H1 (cell line): Measurements from ENCODE around the gene AP1M1.

ENCODE experiments used
- POLR2AphosphoS5 ChIP-seq: IDR thresholded peaks from 2 replicates; pipeline ENCODE4 v1.6.1; 2011; ENCODE audit warnings: low read depth, low read length
- TF ChIP-seq, protein P1 (sequence below), 3 experiments: IDR thresholded peaks; 1 replicate in 2 of 3; 2 replicates in 1 of 3; pipeline versions ENCODE4 v1.5.1 to v1.6.1; 2011; ENCODE audit warnings: low read length in 3 of 3, mild to moderate bottlenecking in 3 of 3, inconsistent platforms in 2 of 3, low read depth in 1 of 3, moderate library complexity in 1 of 3; ENCODE audit not compliant: insufficient read depth in 1 of 3; ENCODE audit errors: control extremely low read depth in 1 of 3

- TF ChIP-seq POLR2AphosphoS5 = no peak
- TF ChIP-seq, protein P1, sequence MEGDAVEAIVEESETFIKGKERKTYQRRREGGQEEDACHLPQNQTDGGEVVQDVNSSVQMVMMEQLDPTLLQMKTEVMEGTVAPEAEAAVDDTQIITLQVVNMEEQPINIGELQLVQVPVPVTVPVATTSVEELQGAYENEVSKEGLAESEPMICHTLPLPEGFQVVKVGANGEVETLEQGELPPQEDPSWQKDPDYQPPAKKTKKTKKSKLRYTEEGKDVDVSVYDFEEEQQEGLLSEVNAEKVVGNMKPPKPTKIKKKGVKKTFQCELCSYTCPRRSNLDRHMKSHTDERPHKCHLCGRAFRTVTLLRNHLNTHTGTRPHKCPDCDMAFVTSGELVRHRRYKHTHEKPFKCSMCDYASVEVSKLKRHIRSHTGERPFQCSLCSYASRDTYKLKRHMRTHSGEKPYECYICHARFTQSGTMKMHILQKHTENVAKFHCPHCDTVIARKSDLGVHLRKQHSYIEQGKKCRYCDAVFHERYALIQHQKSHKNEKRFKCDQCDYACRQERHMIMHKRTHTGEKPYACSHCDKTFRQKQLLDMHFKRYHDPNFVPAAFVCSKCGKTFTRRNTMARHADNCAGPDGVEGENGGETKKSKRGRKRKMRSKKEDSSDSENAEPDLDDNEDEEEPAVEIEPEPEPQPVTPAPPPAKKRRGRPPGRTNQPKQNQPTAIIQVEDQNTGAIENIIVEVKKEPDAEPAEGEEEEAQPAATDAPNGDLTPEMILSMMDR (IDR thresholded peaks at IDR 0.05; ENCODE audit: control extremely low read depth in 1 of 3, insufficient read depth in 1 of 3, low read depth in 1 of 3, low read length in 3 of 3) = no peak
These were observed 46.4 kb downstream of the AP1M1 start for GRCh38 chr19:16244091-16244490.
